Bronchial epithelial cell (primary cell): ENCODE measurements around the gene ZNF407. TPM values are rescaled to one million over a fixed set of nuclear protein-coding genes. Genes with fewer than 3 reads are reported as not detected.

ENCODE experiments used
- DNase-seq: peaks from one replicate; pipeline ENCODE4 v3.0.0-alpha.2; 2010; ENCODE audit warnings: low read depth
- FAIRE-seq: peaks from 2 replicates; lab custom pipeline; 2011; peaks lifted over from hg19 to GRCh38; lab: Jason Lieb, UNC
- H3K27me3 ChIP-seq: 2 replicates; pipeline ENCODE4 v1.5.1; 2011; ENCODE audit warnings: low read length; ENCODE audit not compliant: control insufficient read depth, insufficient read depth
- H3K36me3 ChIP-seq: 2 replicates; pipeline ENCODE4 v1.5.1; 2011; ENCODE audit warnings: low read length; ENCODE audit not compliant: control insufficient read depth, insufficient read depth
- H3K4me3 ChIP-seq: 2 replicates; pipeline ENCODE4 v1.5.1; 2011; ENCODE audit warnings: mild to moderate bottlenecking, low read depth, low read length, control low read depth
- CTCF ChIP-seq: IDR thresholded peaks from 2 replicates; pipeline ENCODE4 v1.5.1; 2011; ENCODE audit warnings: mild to moderate bottlenecking, moderate library complexity, low read length, control low read depth, inconsistent platforms; ENCODE audit not compliant: insufficient read depth, severe bottlenecking
- total RNA-seq: library from RNA; depleted of rRNA; stranded (reverse); fragments of >200 nt; gene quantifications from 2 replicates; pipeline ENCODE4 v1.2.1, GENCODE V29; 2014

ZNF407 gene
- total RNA-seq, 1 donor from 2014 or later: 10.0 TPM

- Histone ChIP-seq H3K36me3 (no peaks in the 10 kb centered on the region), H3K4me3 (no peak overlapping the region), H3K27me3 (no peaks in the 10 kb centered on the region)
- no peak for FAIRE-seq
- no peak for DNase-seq
- TF ChIP-seq CTCF: no peak
Observed at GRCh38 chr18:75105551-75106254, 508.0 kb downstream of the ZNF407 start.

GRCh38 chr18:75106746-75107145 lies 509.1 kb downstream of the ZNF407 start:
- Histone ChIP-seq H3K36me3 (no peaks in the 10 kb centered on the region), H3K4me3 (no peak overlapping the region), H3K27me3 (no peaks in the 10 kb centered on the region)
- FAIRE-seq: no peak
- no peak for DNase-seq
- TF ChIP-seq CTCF: no peak

- FAIRE-seq: no peak
- TF ChIP-seq CTCF: no peak
- H3K27me3 ChIP-seq: no peaks in the 10 kb centered on the region
- no peaks in the 10 kb centered on the region for H3K36me3 ChIP-seq
- H3K4me3 ChIP-seq: no peak overlapping the region
- DNase-seq: no peak
Observed at GRCh38 chr18:75107196-75107930, 509.7 kb downstream of the ZNF407 start.

- no peak overlapping the region for H3K4me3 ChIP-seq
- no peak for DNase-seq
- H3K36me3 ChIP-seq: no peaks in the 10 kb centered on the region
- peak; percentile 60 for FAIRE-seq
- TF ChIP-seq CTCF: no peak
- no peaks in the 10 kb centered on the region for H3K27me3 ChIP-seq
Observed at GRCh38 chr18:75107931-75108276, 510.2 kb downstream of the ZNF407 start.

GRCh38 chr18:75108579-75109318 lies 511.1 kb downstream of the ZNF407 start:
- no peaks in the 10 kb centered on the region for H3K27me3 ChIP-seq
- FAIRE-seq: no peak
- no peaks in the 10 kb centered on the region for H3K36me3 ChIP-seq
- no peak overlapping the region for H3K4me3 ChIP-seq
- no peak for DNase-seq
- TF ChIP-seq CTCF: no peak
